ENCODE results near the gene SUZ12.
"Not testable (repeated sequence)": the region's sequence is repeated elsewhere in the genome, so short reads cannot be mapped to it uniquely, and the experiment has no call there.

Gene SUZ12

DNA sequence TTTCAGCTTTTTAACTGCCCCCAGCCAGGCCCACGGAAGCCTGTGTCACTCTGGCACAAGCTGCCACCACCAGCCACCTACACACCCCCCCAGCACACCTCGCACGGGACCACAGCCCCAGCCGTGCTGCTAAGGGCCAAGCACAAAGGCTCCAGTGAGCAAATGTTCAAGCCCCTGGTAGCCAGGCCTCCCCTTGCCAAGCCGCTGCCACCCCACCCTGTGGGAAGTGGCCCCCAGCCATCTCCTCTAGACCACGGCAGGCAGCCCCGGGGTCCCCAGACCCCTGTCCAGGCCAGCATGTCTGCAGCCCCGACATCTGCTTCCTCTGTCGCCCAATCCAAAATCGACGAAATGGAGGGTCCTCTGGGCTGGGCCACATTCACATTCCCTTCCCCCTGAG lies 105.5 kb downstream of the SUZ12 start:
- DNase-seq, result not testable (repeated sequence)

DNA sequence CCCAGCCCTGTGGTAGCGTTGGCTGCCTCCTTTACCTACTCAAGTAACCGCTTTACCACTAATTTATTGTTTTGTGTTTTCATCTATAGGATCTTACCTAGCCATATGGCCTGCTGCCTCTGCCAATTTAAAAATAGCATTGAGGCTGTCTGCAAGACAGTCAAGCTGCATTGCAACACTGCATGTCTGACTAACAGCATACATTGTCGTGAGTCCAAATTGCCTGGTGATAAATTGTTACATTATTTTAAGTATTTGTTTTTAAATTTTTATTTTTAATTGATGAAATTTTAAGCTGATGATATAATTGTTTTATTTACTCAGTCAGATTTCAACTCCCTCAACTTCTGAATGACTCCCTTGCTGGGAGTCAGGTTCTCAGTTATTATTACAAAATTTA lies 108.8 kb downstream of the SUZ12 start:
- DNase-seq, result not testable (repeated sequence)

DNA sequence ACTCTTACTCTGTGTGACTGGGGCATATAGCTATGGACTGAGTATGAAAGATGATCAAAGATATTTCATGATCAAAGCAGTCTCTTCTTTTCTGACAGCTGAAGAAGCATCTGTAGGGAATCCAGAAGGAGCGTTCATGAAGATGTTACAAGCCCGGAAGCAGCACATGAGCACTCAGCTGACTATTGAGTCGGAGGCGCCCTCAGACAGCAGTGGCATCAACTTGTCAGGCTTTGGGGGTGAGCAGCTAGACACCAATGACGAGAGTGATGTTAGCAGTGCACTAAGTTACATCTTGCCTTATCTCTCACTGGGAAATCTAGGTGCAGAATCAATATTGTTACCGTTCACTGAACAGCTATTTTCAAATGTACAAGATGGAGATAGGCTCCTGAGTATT lies 110.9 kb downstream of the SUZ12 start:
- not testable (repeated sequence) for DNase-seq
